GM21423 (cell line): ENCODE measurements around the gene TBC1D19.
"Not testable (repeated sequence)": the region's sequence is repeated elsewhere in the genome, so short reads cannot be mapped to it uniquely, and the experiment has no call there.

Experiments
- ATAC-seq: cut with Tn5 transposase; IDR thresholded peaks from one replicate; pipeline ENCODE4 v1.9.1; 2021; ENCODE audit warnings: mild to moderate bottlenecking, moderate library complexity; ENCODE audit not compliant: unreplicated experiment

The TBC1D19 gene

DNA sequence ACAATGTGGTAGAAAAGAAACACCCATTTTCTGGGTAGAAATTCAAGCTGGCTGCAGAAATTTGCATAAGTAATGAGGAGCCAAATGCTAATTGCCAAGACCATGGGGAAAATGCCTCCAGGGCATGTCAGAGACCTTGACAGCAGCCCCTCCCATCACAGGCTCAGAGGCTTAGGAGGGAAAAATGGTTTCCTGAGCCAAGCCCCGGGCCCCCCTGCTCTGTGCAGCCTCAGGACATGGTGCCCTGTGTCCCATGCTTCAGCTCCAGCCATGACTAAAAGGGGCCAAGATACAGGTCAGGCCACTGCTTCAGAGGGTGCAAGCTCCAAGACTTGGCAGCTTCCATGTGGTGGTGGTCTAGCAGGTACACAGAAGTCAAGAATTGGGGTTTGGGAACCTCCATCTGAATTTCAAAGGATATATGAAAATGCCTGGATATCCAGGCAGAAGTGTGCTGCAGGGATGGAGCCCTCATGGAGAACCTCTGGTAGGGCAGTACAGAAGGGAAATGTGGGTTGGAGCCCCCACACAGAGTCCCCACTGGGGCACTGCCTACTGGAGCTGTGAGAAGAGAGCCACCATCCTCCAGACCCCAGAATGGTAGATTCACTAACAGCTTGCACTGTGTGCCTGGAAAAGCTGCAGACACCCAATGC, 95.3 kb downstream of the TBC1D19 start:
- ATAC-seq, result not testable (repeated sequence)

DNA sequence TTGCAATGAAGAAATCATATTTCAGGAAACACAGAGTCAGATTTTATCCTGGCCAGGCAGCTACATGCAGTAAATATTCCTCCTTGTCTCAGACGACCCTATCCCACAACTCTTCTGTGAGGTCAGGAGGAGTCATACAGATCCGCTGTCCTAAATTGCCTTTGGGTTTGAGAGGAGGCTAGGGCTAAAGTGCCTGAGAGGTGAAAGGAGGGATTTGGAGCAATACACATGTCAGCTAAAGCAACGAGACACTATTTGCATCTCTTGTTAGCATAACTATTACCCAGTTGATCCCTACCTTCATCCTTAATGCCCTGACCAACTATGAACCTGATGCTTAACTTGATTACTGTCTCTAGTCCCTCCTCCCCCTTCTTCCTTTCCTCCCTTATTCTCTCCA, 98.6 kb downstream of the TBC1D19 start:
- ATAC-seq, result no peak

DNA sequence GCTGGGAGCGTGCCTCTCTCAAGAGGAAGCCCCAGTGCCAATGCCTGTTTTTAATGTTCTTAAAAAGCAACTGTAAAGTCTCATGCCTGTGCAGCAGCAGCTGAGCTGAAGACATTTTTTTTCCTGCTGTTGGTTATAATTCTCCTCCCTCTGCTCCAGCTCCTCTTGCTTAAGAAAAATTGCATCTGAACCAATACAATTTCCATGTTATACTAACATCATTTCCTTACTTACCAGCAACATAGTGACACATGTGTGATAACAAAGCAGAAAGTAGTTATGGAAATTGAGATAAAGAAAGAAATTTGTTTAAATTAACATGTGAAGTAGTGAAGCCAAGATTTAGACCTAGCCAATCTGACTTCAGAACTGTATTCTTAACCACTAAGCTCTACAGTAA, 101.4 kb downstream of the TBC1D19 start:
- ATAC-seq, result no peak

DNA sequence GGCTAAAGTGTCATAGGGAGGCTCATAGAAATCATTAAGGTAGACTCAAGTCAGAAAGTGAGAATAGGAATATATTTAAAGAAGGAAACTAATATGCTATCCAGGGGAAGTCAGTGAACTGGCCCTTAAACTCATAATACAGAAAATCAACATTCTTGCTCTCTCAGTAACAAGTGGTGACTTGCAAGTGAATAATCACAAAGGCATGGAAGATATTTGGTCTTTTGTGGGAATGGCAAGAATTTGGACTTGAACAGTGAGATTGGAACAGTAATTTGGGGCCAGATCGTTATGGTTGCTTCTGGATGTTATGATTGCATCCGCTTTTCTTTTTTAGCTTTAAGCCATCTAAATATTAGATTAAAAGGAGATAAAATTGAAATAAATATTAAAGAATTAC, 103.8 kb downstream of the TBC1D19 start:
- ATAC-seq, result no peak

- ATAC-seq, result no peak
Observed at GRCh38 chr4:26690506-26690905, 106.6 kb downstream of the TBC1D19 start.

- no peak for ATAC-seq
Observed at GRCh38 chr4:26692014-26692726, 108.3 kb downstream of the TBC1D19 start.

- not testable (repeated sequence) for ATAC-seq
Observed at GRCh38 chr4:26694131-26694530, 110.2 kb downstream of the TBC1D19 start.

DNA sequence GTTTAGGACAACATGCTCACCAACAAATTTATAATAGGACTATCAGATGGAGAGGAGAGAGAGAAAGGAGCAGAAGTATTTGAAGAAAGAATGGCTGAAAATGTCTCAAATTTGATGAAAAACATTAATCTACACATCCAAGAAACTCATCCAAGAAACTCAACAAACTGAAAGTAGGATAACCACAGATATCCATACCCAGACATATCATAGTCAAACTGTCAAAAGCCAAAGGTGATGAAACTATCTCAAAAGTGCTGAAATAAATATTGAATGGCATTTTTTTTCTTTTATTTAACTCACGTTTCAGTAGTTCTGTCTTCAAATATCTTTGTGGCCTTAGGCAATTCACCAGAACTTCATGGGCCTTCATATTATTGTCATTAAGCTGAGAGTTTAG, 116.2 kb downstream of the TBC1D19 start:
- ATAC-seq, result no peak

GRCh38 chr4:26701095-26701494, 117.2 kb downstream of the TBC1D19 start:
- no peak for ATAC-seq

DNA sequence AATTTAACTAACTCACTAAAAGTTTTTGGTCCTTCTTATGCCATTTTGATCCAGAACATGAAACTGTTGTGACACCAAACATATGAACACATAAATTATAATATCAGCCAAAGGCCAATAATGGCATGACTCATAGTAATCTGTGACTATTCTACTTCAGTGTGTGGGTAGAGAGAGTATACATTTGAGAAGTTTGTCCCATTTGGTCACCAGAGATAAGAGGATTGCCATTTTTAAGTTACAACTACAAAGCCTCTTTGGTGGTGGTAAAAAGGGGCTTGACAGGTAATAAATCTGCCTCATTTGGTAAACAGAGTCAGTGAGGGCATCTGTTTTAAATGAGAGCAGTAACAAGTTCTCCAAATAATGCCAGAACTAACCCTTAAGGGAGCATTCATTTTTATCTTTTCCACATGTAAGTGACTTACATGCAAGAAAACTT, 117.9 kb downstream of the TBC1D19 start:
- no peak for ATAC-seq

DNA sequence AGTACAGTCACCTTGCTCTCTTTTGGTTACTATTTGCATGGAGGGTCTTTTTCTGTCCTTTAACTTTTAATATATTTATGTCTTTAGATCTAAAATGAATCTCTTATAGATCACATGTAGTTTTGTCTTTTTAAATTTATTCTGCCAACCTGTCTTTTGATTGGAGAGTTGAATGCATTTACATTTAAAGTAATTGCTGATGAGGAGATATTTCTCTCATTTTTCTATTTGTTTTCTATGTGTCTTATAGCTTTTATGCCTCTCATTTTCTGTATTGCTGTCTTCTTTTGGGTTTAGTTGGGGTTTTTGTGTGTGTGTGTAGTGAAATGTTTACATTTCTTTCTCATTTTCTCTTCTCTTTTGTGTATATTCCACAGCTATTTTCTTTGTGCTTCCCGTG, 123.5 kb downstream of the TBC1D19 start:
- ATAC-seq, result no peak

DNA sequence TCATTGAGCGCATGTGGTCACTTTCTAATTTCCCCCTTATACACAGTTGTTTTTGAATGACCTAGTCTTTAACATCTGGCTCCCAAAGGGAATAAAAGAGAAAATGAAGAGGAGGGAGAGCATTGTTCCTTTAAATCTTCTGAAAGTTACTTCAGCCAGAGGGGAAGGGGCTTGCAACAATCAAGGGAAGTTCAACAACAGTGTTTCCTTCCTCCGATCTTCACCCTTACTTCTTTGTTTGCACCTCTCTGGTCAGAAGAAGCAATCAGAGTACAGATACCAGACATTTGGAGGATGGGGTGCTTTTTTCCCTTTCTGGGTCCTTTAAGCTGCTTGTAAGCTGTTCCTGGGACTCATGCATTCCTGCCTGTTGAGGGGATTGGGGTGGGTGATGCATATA, 125.4 kb downstream of the TBC1D19 start:
- ATAC-seq, result no peak

DNA sequence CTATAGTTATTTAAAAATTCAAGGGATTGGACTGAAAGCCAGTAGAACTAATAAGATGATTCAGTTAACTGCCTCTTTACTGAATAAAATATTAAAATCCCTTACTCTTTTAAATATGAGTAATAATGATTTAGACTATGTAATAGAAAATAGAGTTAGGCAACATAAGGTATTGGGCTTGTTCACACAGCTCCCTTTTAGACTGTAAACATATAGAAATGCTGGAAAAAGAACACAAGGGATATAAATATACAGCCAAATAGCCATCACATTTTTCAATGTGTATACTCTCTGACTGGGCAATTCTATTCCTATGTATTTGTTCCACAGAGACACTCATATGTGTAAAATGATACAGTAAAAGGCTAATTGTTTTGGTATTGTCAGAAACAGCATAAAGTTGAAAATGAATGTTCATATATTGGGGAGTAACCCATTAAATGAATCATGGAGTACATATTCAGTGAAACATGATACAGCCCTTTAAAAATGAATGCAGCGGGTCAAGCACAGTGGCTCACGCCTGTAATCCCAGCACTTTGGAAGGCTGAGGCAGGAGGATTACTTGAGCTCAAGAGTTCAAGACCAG, 129.8 kb downstream of the TBC1D19 start:
- ATAC-seq, result no peak

- ATAC-seq, result no peak
Observed at GRCh38 chr4:26715636-26716242, 131.9 kb downstream of the TBC1D19 start.

- no peak for ATAC-seq
Observed at GRCh38 chr4:26717332-26717731, 133.4 kb downstream of the TBC1D19 start.

GRCh38 chr4:26719954-26720552, 136.2 kb downstream of the TBC1D19 start:
- ATAC-seq, result no peak

GRCh38 chr4:26721685-26722084, 137.8 kb downstream of the TBC1D19 start:
- ATAC-seq, result no peak

- ATAC-seq, result peak; percentile 93
Observed at GRCh38 chr4:26723216-26723615, 139.3 kb downstream of the TBC1D19 start.

DNA sequence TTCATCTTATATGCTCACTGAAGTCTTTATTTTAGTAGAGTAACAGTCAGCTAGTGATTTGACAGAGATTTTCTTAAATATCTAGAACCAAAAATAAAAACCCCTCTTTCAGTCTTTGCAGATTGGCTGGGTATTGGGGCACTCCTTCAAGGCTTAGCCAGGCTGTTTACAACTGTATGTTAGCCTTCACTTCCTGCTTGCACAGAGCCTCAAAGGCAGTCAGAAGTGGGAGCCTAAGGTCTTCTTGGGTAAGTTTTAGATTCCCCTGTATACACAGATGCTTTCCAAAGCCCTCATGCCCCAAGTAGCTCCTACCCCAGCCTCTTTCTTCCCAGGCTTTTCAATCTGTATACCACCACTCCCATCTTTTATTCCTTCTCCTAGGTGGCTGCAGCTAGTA, 140.7 kb downstream of the TBC1D19 start:
- no peak for ATAC-seq

DNA sequence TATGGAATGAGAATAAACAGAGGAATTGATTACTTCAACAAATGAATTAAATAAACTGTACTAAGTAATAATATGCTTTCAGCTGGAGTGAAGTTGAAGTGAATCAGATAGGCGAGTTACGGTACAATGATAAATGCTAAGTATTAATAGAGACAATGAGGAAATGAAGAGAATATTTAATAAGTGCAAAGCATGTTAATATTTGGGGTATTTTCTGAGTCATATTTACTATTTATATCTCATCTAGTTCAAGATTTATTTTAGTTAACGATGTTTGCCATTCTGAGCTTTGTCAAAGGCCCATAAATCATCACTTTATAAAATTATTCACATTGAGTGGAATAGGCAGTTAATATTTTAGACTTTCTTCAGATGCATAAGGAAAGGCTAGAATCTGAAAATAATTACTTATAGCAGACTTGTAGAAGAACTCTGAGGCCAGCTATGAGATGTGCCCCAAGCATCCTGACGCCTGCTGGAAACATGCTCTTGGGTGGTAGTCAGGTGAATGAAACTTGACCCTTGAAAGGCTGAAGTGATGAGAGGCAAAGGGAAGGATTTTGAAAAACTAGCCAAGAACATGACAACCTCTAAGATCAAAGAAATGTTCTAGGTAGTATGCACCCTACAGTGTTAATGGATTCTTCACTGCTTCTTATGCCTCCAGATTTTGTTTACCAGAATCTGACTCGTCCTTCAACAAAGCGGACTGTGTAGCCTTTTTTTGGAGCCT, 142.9 kb downstream of the TBC1D19 start:
- ATAC-seq, result no peak

DNA sequence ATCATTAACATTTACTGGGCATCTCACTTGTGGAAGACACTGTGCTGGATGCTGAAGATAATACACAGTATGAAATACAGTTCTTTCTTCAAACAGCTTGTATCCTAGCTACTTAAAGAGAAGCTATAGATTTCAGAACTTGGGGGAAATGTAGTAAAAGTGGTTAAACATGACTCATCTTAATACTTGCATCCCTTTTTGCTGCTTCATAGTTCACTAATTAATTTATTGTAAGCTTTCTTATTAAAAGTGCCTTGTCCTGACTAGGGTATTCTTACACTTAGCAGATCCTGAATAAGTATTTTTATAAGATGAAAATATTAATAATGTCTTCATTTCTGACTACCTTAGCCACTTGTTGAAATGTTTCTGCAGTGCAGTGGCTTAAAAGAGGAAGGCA, 144.0 kb downstream of the TBC1D19 start:
- ATAC-seq, result no peak
